KOPT-K1 (cell line): ENCODE results near the gene CAND2.
"Not testable (repeated sequence)": the region's sequence is repeated elsewhere in the genome, so short reads cannot be mapped to it uniquely, and the experiment has no call there.

Experiments
- H3K27ac ChIP-seq: fragments of 200-600 bp; sonication (generic); 2 replicates; pipeline ENCODE4 v1.5.1; 2016; ENCODE audit warnings: antibody characterized with exemption, mild to moderate bottlenecking, low read depth, low read length; ENCODE audit not compliant: poor library complexity, severe bottlenecking
- H3K36me3 ChIP-seq: fragments of 200-600 bp; sonication (generic); 2 replicates; pipeline ENCODE4 v1.5.1; 2017; ENCODE audit warnings: antibody characterized with exemption, mild to moderate bottlenecking, low read length, moderate library complexity; ENCODE audit not compliant: insufficient read depth
- H3K9me3 ChIP-seq: fragments of 200-600 bp; sonication (generic); 2 replicates; pipeline ENCODE4 v1.5.1; 2017; ENCODE audit warnings: antibody characterized with exemption, low read length, mild to moderate bottlenecking; ENCODE audit not compliant: insufficient read depth, poor library complexity, severe bottlenecking

CAND2 gene

GRCh38 chr3:12759693-12760565 lies 36.6 kb upstream of the CAND2 start:
- Histone ChIP-seq H3K27ac (no peak overlapping the region), H3K9me3 (no peaks in the 10 kb centered on the region), H3K36me3 (no peaks in the 10 kb centered on the region)

GRCh38 chr3:12764171-12764776 lies 32.2 kb upstream of the CAND2 start:
- H3K27ac ChIP-seq, result no peak overlapping the region
- no peaks in the 10 kb centered on the region for H3K36me3 ChIP-seq

GRCh38 chr3:12766541-12766940 lies 29.9 kb upstream of the CAND2 start:
- no peak overlapping the region for H3K27ac ChIP-seq
- no peaks in the 10 kb centered on the region for H3K36me3 ChIP-seq

More at GRCh38 chr3:12764171-12764776, 32.2 kb upstream of the CAND2 start:
- H3K9me3 ChIP-seq, result no peaks in the 10 kb centered on the region

GRCh38 chr3:12768579-12769527 lies 27.6 kb upstream of the CAND2 start:
- no peaks in the 10 kb centered on the region for H3K36me3 ChIP-seq
- H3K27ac ChIP-seq, result no peak overlapping the region
- no peaks in the 10 kb centered on the region for H3K9me3 ChIP-seq

More at GRCh38 chr3:12766541-12766940, 29.9 kb upstream of the CAND2 start:
- no peaks in the 10 kb centered on the region for H3K9me3 ChIP-seq

GRCh38 chr3:12769761-12770160 lies 26.7 kb upstream of the CAND2 start:
- Histone ChIP-seq H3K36me3 (no peaks in the 10 kb centered on the region), H3K9me3 (no peaks in the 10 kb centered on the region), H3K27ac (no peak overlapping the region)

GRCh38 chr3:12771236-12771635 lies 25.2 kb upstream of the CAND2 start:
- Histone ChIP-seq H3K36me3 (no peaks in the 10 kb centered on the region), H3K27ac (no peak overlapping the region), H3K9me3 (peaks cover 8% of the 10 kb centered on the region)

GRCh38 chr3:12772462-12772861 lies 24.0 kb upstream of the CAND2 start:
- H3K36me3 ChIP-seq, result no peaks in the 10 kb centered on the region
- H3K9me3 ChIP-seq, result peaks cover 8% of the 10 kb centered on the region
- no peak overlapping the region for H3K27ac ChIP-seq

GRCh38 chr3:12773030-12773709 lies 23.3 kb upstream of the CAND2 start:
- Histone ChIP-seq H3K27ac (no peak overlapping the region), H3K36me3 (no peaks in the 10 kb centered on the region), H3K9me3 (peaks cover 8% of the 10 kb centered on the region)

- H3K9me3 ChIP-seq, result peaks cover 8% of the 10 kb centered on the region
- H3K36me3 ChIP-seq, result no peaks in the 10 kb centered on the region
- H3K27ac ChIP-seq, result no peak overlapping the region
These were observed 22.8 kb upstream of the CAND2 start for GRCh38 chr3:12773710-12774086.

GRCh38 chr3:12774619-12775018 lies 21.9 kb upstream of the CAND2 start:
- Histone ChIP-seq H3K27ac (no peak overlapping the region), H3K9me3 (peaks cover 8% of the 10 kb centered on the region), H3K36me3 (no peaks in the 10 kb centered on the region)

GRCh38 chr3:12775226-12775625 lies 21.3 kb upstream of the CAND2 start:
- Histone ChIP-seq H3K9me3 (peaks cover 8% of the 10 kb centered on the region), H3K36me3 (no peaks in the 10 kb centered on the region), H3K27ac (no peak overlapping the region)

GRCh38 chr3:12775970-12776369 lies 20.5 kb upstream of the CAND2 start:
- H3K27ac ChIP-seq, H3K36me3 ChIP-seq: not testable (repeated sequence)

GRCh38 chr3:12777171-12777570 lies 19.3 kb upstream of the CAND2 start:
- H3K9me3 ChIP-seq, result peaks cover 8% of the 10 kb centered on the region
- H3K36me3 ChIP-seq, result no peaks in the 10 kb centered on the region
- no peak overlapping the region for H3K27ac ChIP-seq

More at GRCh38 chr3:12775970-12776369, 20.5 kb upstream of the CAND2 start:
- not testable (repeated sequence) for H3K9me3 ChIP-seq

GRCh38 chr3:12780751-12781150 lies 15.7 kb upstream of the CAND2 start:
- peaks cover 4% of the 10 kb centered on the region for H3K9me3 ChIP-seq
- H3K36me3 ChIP-seq, result no peaks in the 10 kb centered on the region
- no peak overlapping the region for H3K27ac ChIP-seq
